Endothelial cell of umbilical vein (primary cell): ENCODE measurements around the gene VAV3.

Experiments used
- CTCF ChIP-seq, 2 donors: IDR thresholded peaks; 1 replicate in 1 of 2; 2 replicates in 1 of 2; pipeline ENCODE4 v1.5.1; 2011; ENCODE audit warnings: low read length in 2 of 2, mild to moderate bottlenecking in 2 of 2, moderate library complexity in 2 of 2, control low read depth in 1 of 2, inconsistent platforms in 1 of 2, low read depth in 1 of 2; ENCODE audit not compliant: insufficient read depth in 1 of 2; ENCODE audit errors: extremely low read depth in 1 of 2
- POLR2A ChIP-seq: IDR thresholded peaks from 2 replicates; pipeline ENCODE4 v1.6.1; 2012; ENCODE audit warnings: low read depth, mild to moderate bottlenecking, control low read depth, low read length

GRCh38 chr1:107871259-107871658 lies 93.7 kb downstream of the VAV3 start:
- no peak for TF ChIP-seq CTCF (IDR thresholded peaks at IDR 0.05; ENCODE audit: extremely low read depth in 1 of 2, insufficient read depth in 1 of 2, low read depth in 1 of 2, low read length in 2 of 2)
- TF ChIP-seq POLR2A, result no peak
